Hepatocyte (in vitro differentiated cells): Measurements from ENCODE around the gene WNT5B. TPM values are rescaled to one million over a fixed set of nuclear protein-coding genes. Genes with fewer than 3 reads are reported as not detected.

ENCODE experiments used
- DNase-seq: peaks from one replicate; pipeline ENCODE4 v3.0.0-alpha.2; 2016; ENCODE audit warnings: low spot score
- H2AFZ ChIP-seq: fragments of 200-600 bp; sonication (generic); 2 replicates; pipeline ENCODE4 v1.6.0; 2016; ENCODE audit warnings: antibody characterized with exemption, mild to moderate bottlenecking
- H3K27ac ChIP-seq: fragments of 200-600 bp; sonication (generic); 2 replicates; pipeline ENCODE4 v1.5.1; 2016; ENCODE audit warnings: mild to moderate bottlenecking
- H3K27me3 ChIP-seq: fragments of 200-600 bp; sonication (generic); 2 replicates; pipeline ENCODE4 v1.6.1; 2016
- H3K36me3 ChIP-seq: fragments of 200-600 bp; sonication (generic); replicated peaks from 2 replicates; pipeline ENCODE4 v1.5.1; 2016; ENCODE audit warnings: low read depth; ENCODE audit not compliant: insufficient read depth
- H3K4me1 ChIP-seq: fragments of 200-600 bp; sonication (generic); 2 replicates; pipeline ENCODE4 v1.5.1; 2016; ENCODE audit warnings: mild to moderate bottlenecking, moderate library complexity; ENCODE audit not compliant: insufficient read depth
- H3K4me2 ChIP-seq: fragments of 200-600 bp; sonication (generic); 2 replicates; pipeline ENCODE4 v1.6.0; 2016
- H3K4me3 ChIP-seq: fragments of 200-600 bp; sonication (generic); 2 replicates; pipeline ENCODE4 v1.5.1; 2016; ENCODE audit warnings: mild to moderate bottlenecking
- H3K79me2 ChIP-seq: fragments of 200-600 bp; sonication (generic); 2 replicates; pipeline ENCODE4 v1.6.0; 2017; ENCODE audit warnings: mild to moderate bottlenecking
- H3K9me2 ChIP-seq: fragments of 200-600 bp; sonication (generic); replicated peaks from 2 replicates; pipeline ENCODE4 v1.6.0; 2017; ENCODE audit warnings: mild to moderate bottlenecking; ENCODE audit not compliant: insufficient read depth
- H3K9me3 ChIP-seq: fragments of 200-600 bp; sonication (generic); 2 replicates; pipeline ENCODE4 v1.5.1; 2016; ENCODE audit warnings: low read depth, mild to moderate bottlenecking
- H4K20me1 ChIP-seq: fragments of 200-600 bp; sonication (generic); 2 replicates; pipeline ENCODE4 v1.6.0; 2016; ENCODE audit warnings: mild to moderate bottlenecking; ENCODE audit not compliant: insufficient read depth, poor library complexity, severe bottlenecking
- CTCF ChIP-seq: fragments of 200-600 bp; sonication (generic); IDR thresholded peaks from 2 replicates; pipeline ENCODE4 v1.5.1; 2016; ENCODE audit warnings: antibody characterized with exemption, mild to moderate bottlenecking; ENCODE audit not compliant: poor library complexity
- EZH2 ChIP-seq: fragments of 200-600 bp; sonication (generic); IDR thresholded peaks from 2 replicates; pipeline ENCODE4 v1.6.1; 2016; ENCODE audit warnings: antibody characterized with exemption, mild to moderate bottlenecking, borderline replicate concordance
- EZH2phosphoT487 ChIP-seq: fragments of 200-600 bp; sonication (generic); IDR thresholded peaks from one replicate; pipeline ENCODE4 v1.6.1; 2018; ENCODE audit warnings: antibody characterized with exemption, mild to moderate bottlenecking, low read depth, moderate library complexity; ENCODE audit not compliant: unreplicated experiment, severe bottlenecking
- WGBS: methylation state at CpG from one replicate; pipeline ENCODE4 v1.1.6; 2016; ENCODE audit warnings: low lambda C conversion rate; ENCODE audit errors: missing lambda C conversion rate; 5-methylcytosine and 5-hydroxymethylcytosine counted together
- polyA plus RNA-seq: library from polyadenylated mRNA; unstranded; fragments of >200 nt; fragmentation: Nextera tagmentation; extraction: Ambion mirVana; gene quantifications from 2 replicates; pipeline ENCODE4 v1.2.1, GENCODE V29; 2016
- total RNA-seq: library from RNA; depleted of rRNA; stranded (reverse); fragments of >200 nt; gene quantifications from 2 replicates; pipeline ENCODE4 v1.2.3, GENCODE V29; 2014

Gene WNT5B
- total and polyA plus RNA-seq, 2 experiments from 2014 or later: 16.6 to 35.3 TPM

GRCh38 chr12:1657688-1658087 is 28.7 kb downstream of the WNT5B start:
- 68% methylated on average over 1 of the region's 1 CpG for WGBS
- no peak overlapping the region for H3K4me2 ChIP-seq
- no peak for DNase-seq
- H3K36me3 ChIP-seq: no peaks in the 10 kb centered on the region
- H3K4me1 ChIP-seq: peaks cover 13% of the 10 kb centered on the region
- no peak overlapping the region for H2AFZ ChIP-seq
- no peak overlapping the region for H3K4me3 ChIP-seq
- no peaks in the 10 kb centered on the region for H3K9me2 ChIP-seq
- H3K27me3 ChIP-seq: no peaks in the 10 kb centered on the region
- no peaks in the 10 kb centered on the region for H4K20me1 ChIP-seq
- H3K9me3 ChIP-seq: no peaks in the 10 kb centered on the region
- TF ChIP-seq EZH2phosphoT487 (no peak), EZH2 (no peak), CTCF (no peak)
- no peaks in the 10 kb centered on the region for H3K79me2 ChIP-seq
- no peak overlapping the region for H3K27ac ChIP-seq

DNA sequence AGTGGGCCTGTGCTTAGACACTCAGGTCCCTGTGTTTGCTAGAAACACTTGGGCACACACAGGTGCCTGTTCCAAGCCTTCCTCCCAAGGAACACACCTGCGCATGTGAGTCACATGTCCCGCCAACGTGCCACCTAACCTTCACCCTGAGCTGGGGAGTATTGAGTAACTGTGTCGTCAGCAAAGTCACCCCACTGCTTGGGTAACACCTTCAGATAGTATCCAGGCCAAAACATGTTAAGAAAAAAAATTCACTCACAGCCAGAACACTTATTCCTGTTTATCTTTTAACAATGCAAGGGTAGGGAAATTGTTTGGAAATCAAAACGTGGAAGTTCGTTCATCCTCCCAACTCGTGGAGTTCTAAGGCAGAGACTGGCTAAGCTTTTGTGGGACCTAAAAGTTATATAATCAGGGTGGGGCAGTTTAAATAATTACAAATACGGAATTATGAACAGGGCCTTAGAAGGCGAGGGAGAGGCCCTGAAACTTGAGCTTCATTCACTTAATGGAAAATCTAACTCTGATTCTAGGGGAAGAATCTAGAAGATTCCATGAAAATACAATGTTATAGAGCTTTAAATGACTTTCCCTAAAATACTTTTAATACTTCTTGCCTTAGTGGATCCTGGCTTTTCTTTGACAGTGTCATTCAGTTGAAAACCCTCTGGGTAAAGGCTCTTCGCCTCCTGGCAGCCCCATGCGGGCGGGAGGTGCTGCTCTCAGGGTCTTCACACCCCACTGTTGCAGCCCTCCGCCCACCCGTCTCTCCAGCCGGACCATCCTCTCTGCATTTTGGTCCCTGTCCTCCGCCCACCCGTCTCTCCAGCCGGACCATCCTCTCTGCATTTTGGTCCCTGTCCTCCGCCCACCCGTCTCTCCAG is 31.5 kb downstream of the WNT5B start:
- TF ChIP-seq EZH2phosphoT487 (no peak), CTCF (no peak), EZH2 (no peak)
- no peaks in the 10 kb centered on the region for H3K79me2 ChIP-seq
- no peaks in the 10 kb centered on the region for H3K27me3 ChIP-seq
- 56% methylated on average over 16 of the region's 20 CpGs for WGBS
- H3K4me1 ChIP-seq: peaks cover 13% of the 10 kb centered on the region
- no peaks in the 10 kb centered on the region for H3K9me2 ChIP-seq
- H3K36me3 ChIP-seq: no peaks in the 10 kb centered on the region
- H3K27ac ChIP-seq: peak overlapping the region; percentile 93
- no peaks in the 10 kb centered on the region for H3K9me3 ChIP-seq
- H2AFZ ChIP-seq: no peak overlapping the region
- peak overlapping the region; percentile 70 for H3K4me2 ChIP-seq
- H3K4me3 ChIP-seq: no peak overlapping the region
- peak; percentile 79 for DNase-seq
- H4K20me1 ChIP-seq: no peaks in the 10 kb centered on the region

- Histone ChIP-seq H3K79me2 (no peaks in the 10 kb centered on the region), H2AFZ (no peak overlapping the region)
Measured at GRCh38 chr12:1661553-1662335, 32.7 kb downstream of the WNT5B start.

More at GRCh38 chr12:1661553-1662335, 32.7 kb downstream of the WNT5B start:
- no peaks in the 10 kb centered on the region for H3K9me2 ChIP-seq
- peak overlapping the region; percentile 90 for H3K27ac ChIP-seq
- H4K20me1 ChIP-seq: no peaks in the 10 kb centered on the region
- peaks cover 18% of the 10 kb centered on the region for H3K4me1 ChIP-seq
- peak; percentile 96 for DNase-seq
- H3K4me2 ChIP-seq: peak overlapping the region; percentile 76
- peak overlapping the region; percentile 38 for H3K4me3 ChIP-seq
- H3K36me3 ChIP-seq: no peaks in the 10 kb centered on the region
- H3K9me3 ChIP-seq: no peaks in the 10 kb centered on the region
- no peaks in the 10 kb centered on the region for H3K27me3 ChIP-seq
- no peak for TF ChIP-seq CTCF
- WGBS: 0% methylated on average over 17 of the region's 69 CpGs
